ENCODE measurements around the gene CGNL1.
A peak's percentile ranks its signal among the peaks of the same experiment; 100 is the strongest.

Gene CGNL1

DNA sequence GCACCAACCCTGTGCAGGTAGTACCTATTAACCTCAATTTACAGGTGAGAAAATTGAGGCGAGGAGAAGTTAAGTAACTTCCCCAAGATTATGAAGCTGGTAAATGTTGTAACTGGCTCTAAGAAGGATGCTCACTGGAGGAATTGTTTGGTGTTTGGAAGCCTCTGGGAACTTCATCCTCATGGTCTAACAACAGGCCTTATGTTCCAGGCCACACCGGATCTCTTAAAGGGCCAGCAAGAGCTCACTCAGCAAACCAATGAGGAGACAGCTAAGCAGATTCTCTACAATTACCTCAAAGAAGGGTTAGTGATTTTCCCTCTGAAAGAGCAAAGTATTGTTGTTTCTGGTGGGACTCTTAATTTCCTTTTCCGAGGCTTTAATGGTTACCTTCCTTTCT is 63.9 kb downstream of the CGNL1 start:
- DNase-seq: no peak
- Histone ChIP-seq H3K27me3 (replicated peaks) (no peaks in the 10 kb centered on the region), H3K27ac (no peak overlapping the region), H3K36me3 (replicated peaks) (no peaks in the 10 kb centered on the region), H3K4me3 (ENCODE audit: low read depth, low read length) (no peak overlapping the region)
- in situ Hi-C loops (cut with HindIII; ENCODE audit: low pct_ligation_motif_present, low sequenced_read_pairs): no loop called here
- TF ChIP-seq, protein P1, sequence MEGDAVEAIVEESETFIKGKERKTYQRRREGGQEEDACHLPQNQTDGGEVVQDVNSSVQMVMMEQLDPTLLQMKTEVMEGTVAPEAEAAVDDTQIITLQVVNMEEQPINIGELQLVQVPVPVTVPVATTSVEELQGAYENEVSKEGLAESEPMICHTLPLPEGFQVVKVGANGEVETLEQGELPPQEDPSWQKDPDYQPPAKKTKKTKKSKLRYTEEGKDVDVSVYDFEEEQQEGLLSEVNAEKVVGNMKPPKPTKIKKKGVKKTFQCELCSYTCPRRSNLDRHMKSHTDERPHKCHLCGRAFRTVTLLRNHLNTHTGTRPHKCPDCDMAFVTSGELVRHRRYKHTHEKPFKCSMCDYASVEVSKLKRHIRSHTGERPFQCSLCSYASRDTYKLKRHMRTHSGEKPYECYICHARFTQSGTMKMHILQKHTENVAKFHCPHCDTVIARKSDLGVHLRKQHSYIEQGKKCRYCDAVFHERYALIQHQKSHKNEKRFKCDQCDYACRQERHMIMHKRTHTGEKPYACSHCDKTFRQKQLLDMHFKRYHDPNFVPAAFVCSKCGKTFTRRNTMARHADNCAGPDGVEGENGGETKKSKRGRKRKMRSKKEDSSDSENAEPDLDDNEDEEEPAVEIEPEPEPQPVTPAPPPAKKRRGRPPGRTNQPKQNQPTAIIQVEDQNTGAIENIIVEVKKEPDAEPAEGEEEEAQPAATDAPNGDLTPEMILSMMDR (IDR thresholded peaks at IDR 0.05; ENCODE audit: low read depth, low read length, missing control alignments): no peak

DNA sequence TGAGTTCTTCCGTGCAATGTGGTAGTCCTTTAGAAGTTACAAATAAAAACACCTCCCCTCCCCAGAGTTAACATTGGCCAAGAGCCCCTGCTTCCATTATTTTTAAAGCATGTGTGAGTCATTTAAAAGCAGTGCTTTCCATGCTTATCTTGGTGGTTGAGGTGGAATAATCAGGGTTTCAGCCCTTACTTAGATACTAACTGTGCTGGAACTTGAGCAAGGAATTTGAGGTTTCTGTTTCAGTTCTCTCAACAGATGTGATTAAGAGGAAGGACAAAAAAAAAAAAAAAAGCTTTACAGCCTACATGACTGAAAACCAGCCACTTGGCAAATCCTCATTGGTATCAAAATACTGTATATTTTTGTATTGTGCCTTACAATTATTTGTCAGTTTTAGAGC is 64.5 kb downstream of the CGNL1 start:
- in situ Hi-C loops (cut with HindIII; ENCODE audit: low pct_ligation_motif_present, low sequenced_read_pairs): no loop called here
- Histone ChIP-seq H3K27ac (no peak overlapping the region), H3K27me3 (replicated peaks) (no peaks in the 10 kb centered on the region), H3K36me3 (replicated peaks) (no peaks in the 10 kb centered on the region), H3K4me3 (ENCODE audit: low read depth, low read length) (no peak overlapping the region)
- TF ChIP-seq, protein P1 (IDR thresholded peaks at IDR 0.05; ENCODE audit: low read depth, low read length, missing control alignments): no peak
- DNase-seq: peak; percentile 83

DNA sequence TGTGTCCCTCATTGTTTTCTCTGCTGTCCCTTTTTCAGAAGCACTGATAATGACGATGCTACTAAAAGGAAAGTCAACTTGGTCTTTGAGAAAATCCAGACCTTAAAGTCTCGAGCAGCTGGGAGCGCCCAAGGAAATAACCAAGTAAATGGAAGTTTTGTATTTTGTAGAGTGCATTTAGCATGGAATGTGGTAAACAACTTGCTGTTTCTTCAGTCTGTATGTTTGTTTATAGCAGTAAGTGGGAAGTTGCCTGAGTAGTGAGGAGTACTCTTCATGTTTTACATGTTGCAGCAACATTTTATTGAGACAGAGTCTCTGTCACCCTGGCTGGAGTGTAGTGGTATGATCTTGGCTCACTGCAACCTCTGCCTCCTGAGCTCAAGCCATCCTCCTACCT is 66.0 kb downstream of the CGNL1 start:
- no peak for DNase-seq
- Histone ChIP-seq H3K36me3 (replicated peaks) (no peaks in the 10 kb centered on the region), H3K27ac (no peak overlapping the region), H3K4me3 (ENCODE audit: low read depth, low read length) (no peak overlapping the region), H3K27me3 (replicated peaks) (no peaks in the 10 kb centered on the region)
- in situ Hi-C loops (cut with HindIII; ENCODE audit: low pct_ligation_motif_present, low sequenced_read_pairs): no loop called here
- TF ChIP-seq, protein P1 (IDR thresholded peaks at IDR 0.05; ENCODE audit: low read depth, low read length, missing control alignments): no peak

DNA sequence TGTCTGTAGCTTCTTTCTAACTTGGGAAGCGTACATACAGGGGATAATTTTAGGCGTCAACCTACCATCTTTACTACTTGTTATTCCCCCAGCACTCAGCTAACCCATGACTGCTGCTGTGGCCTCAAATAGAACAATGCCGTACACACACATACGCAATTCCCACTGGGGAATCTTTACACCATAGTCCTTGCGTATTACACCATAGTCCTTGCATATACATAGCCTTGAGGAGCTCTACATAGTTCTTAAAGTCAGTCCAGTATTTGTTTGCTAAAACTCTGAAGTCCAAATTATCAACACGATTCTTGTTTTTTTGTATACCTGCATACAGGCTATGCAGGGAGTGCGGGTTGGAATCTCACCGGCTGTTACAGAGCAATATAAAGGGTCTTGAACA is 67.2 kb downstream of the CGNL1 start:
- in situ Hi-C loops (cut with HindIII; ENCODE audit: low pct_ligation_motif_present, low sequenced_read_pairs): no loop called here
- Histone ChIP-seq H3K36me3 (replicated peaks) (no peaks in the 10 kb centered on the region), H3K27me3 (replicated peaks) (no peaks in the 10 kb centered on the region), H3K27ac (no peak overlapping the region), H3K4me3 (ENCODE audit: low read depth, low read length) (no peak overlapping the region)
- DNase-seq: no peak
- TF ChIP-seq, protein P1 (IDR thresholded peaks at IDR 0.05; ENCODE audit: low read depth, low read length, missing control alignments): no peak

DNA sequence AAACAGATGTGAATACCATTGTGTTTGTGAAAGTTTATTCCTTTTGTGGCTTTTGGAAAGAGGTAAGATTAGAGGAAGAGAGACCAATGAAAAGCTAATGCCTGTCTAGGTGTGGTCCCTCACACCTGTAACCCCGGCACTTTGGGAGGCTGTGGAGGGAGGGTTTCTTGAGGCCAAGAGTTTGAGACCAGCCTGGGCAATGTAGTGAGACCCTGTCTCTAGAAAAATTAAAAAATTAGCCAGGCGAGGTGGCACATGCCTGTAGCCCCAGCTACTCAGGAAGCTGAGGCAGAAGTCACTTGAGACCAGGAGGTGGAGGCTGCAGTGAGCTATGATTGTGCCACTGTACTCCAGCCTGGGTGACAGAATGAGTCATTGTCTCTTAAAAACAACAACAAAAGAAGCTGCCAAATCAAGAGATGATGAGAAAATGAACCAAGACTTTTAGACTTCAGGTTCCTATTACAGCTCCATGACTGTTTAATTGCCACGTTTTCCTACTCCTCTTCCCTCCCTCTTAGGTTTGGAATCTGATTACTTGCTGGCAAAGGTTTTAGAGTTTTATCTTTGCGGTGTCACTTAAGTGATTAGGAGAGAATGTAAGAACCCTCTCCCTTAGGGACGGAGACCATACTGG is 68.7 kb downstream of the CGNL1 start:
- no peak overlapping the region for H3K4me3 ChIP-seq (ENCODE audit: low read depth, low read length)
- in situ Hi-C loops (cut with HindIII; ENCODE audit: low pct_ligation_motif_present, low sequenced_read_pairs): no loop called here
- H3K27ac ChIP-seq: no peak overlapping the region
- DNase-seq: no peak
- H3K36me3 ChIP-seq (replicated peaks): no peaks in the 10 kb centered on the region
- TF ChIP-seq, protein P1 (IDR thresholded peaks at IDR 0.05; ENCODE audit: low read depth, low read length, missing control alignments): no peak
- no peaks in the 10 kb centered on the region for H3K27me3 ChIP-seq (replicated peaks)

DNA sequence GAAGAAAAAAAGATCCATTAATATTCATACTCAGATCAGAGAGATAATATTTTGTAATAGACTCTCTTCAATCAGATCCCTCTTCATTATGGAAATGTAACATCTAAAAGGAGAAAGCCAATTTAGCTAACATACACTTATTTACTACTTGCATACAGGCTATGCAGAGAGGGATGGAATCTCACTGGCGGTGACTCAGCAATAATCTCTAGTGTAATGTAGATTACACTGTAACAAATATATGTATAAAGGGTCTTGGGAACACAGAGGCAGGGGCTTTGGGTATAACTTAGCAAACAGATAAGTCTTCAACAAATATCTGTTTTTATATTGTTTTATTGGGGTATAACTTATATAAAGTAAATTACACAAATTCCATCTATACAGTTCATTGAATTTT is 69.6 kb downstream of the CGNL1 start:
- in situ Hi-C loops (cut with HindIII; ENCODE audit: low pct_ligation_motif_present, low sequenced_read_pairs): no loop called here
- Histone ChIP-seq H3K27ac (no peak overlapping the region), H3K4me3 (ENCODE audit: low read depth, low read length) (no peak overlapping the region), H3K36me3 (replicated peaks) (no peaks in the 10 kb centered on the region), H3K27me3 (replicated peaks) (no peaks in the 10 kb centered on the region)
- TF ChIP-seq, protein P1 (IDR thresholded peaks at IDR 0.05; ENCODE audit: low read depth, low read length, missing control alignments): no peak
- peak; percentile 20 for DNase-seq

All from brain microvascular endothelial cell (primary cell).